H1 (cell line): ENCODE results near the gene KCNN4. TPM values are rescaled to one million over a fixed set of nuclear protein-coding genes. Genes with fewer than 3 reads are reported as not detected.

Experiments used
- RAD21 ChIP-seq, 2 experiments: IDR thresholded peaks in 1 of 2; conservative IDR thresholded peaks in 1 of 2; 2 replicates each; pipeline ENCODE4 v1.6.1; 2011; ENCODE audit warnings: low read depth in 2 of 2, low read length in 2 of 2, improper control_type of control experiment in 1 of 2, inconsistent platforms in 1 of 2, mild to moderate bottlenecking in 1 of 2, moderate library complexity in 1 of 2
- YY1 ChIP-seq: IDR thresholded peaks from 2 replicates; pipeline ENCODE4 v1.6.1; 2011; ENCODE audit warnings: low read depth, mild to moderate bottlenecking, low read length
- polyA plus RNA-seq, 7 experiments: library from polyadenylated mRNA; depleted of rRNA in 3 of 7; stranded (reverse) in 5 of 7; unstranded in 2 of 7; fragments of >200 nt in 5 of 7; fragments of 200-250 nt in 2 of 7; gene quantifications; 1 replicate in 5 of 7; 2 replicates in 1 of 7; 4 replicates in 1 of 7; pipeline versions ENCODE4 v1.2.1 to v1.2.3, GENCODE V29; 2011 to 2013; ENCODE audit warnings: missing spikeins in 2 of 7, mixed read lengths in 2 of 7
- total RNA-seq: library from RNA; stranded (reverse); fragmentation: NEBNext Ultra II Directional; extraction: Animal tissue kit (Norgen Biotek cat#: 25700); gene quantifications from 2 replicates; pipeline ENCODE4 v1.2.1, GENCODE V29; 2021

The KCNN4 gene
- total and polyA plus RNA-seq, 2 of the 8 experiments (the other 6 are each of a cell fraction or from before 2014, with no cell fraction given): 0.78 to 1.5 TPM

DNA sequence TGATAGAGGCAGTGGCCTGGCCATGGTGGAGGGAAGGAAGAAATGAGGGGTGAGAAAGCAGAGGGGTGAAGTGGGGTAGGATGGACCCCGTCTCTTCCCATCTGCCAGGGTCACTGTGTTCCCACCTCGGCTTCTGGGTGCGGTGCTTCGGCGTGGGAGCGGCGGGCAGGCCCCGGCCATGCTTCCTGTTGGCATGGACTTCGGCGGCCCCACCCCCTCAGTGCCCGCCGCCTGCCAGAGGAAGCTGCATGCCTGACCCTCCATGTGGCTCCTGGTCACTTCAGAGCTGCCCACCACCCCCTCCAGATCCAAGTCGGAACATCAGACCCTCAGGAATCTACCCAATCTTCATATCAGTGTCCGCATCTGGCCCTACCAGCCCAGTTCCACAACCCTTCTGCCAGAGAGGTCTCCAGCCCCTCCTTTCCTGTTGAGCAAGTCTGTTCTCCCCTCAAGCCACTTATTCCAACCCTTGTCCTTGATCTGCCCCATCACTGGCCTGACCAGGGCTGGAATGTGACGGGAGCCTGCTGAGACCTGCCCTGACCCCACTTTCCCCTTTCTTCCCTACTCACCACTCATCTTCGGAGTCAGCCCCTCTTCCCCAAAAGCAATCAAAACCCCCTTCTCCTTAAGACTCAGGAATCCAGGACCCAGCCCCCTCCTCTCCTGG is 1.5 kb downstream of the KCNN4 start (continued):
- no peak for TF ChIP-seq YY1
- TF ChIP-seq RAD21 (IDR thresholded peaks at IDR 0.05 in 1 of 2, conservative IDR thresholded peaks at IDR 0.05 in 1 of 2; ENCODE audit: low read depth in 2 of 2, low read length in 2 of 2): no peak
- TF ChIP-seq, all 59 proteins: peak for 0
